Measurements from ENCODE around the gene GRM7. TPM values are rescaled to one million over a fixed set of nuclear protein-coding genes. Genes with fewer than 3 reads are reported as not detected.

The GRM7 gene
- total RNA-seq, 3 donors from 2014 or later, result 0.59 to 1.3 (median 1.1) TPM

- TF ChIP-seq, protein P1, sequence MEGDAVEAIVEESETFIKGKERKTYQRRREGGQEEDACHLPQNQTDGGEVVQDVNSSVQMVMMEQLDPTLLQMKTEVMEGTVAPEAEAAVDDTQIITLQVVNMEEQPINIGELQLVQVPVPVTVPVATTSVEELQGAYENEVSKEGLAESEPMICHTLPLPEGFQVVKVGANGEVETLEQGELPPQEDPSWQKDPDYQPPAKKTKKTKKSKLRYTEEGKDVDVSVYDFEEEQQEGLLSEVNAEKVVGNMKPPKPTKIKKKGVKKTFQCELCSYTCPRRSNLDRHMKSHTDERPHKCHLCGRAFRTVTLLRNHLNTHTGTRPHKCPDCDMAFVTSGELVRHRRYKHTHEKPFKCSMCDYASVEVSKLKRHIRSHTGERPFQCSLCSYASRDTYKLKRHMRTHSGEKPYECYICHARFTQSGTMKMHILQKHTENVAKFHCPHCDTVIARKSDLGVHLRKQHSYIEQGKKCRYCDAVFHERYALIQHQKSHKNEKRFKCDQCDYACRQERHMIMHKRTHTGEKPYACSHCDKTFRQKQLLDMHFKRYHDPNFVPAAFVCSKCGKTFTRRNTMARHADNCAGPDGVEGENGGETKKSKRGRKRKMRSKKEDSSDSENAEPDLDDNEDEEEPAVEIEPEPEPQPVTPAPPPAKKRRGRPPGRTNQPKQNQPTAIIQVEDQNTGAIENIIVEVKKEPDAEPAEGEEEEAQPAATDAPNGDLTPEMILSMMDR (IDR thresholded peaks at IDR 0.05), result peak in 1 of 3 donors; percentile 26
- no peak for TF ChIP-seq POLR2AphosphoS5 (IDR thresholded peaks at IDR 0.05)
- Histone ChIP-seq H3K36me3 (no peaks in the 10 kb centered on the region), H3K4me3 (no peak overlapping the region), H3K9me3 (peaks cover 4 to 9% of the 10 kb centered on the region in 2 donors), H3K4me1 (no peaks in the 10 kb centered on the region), H3K27me3 (no peaks in the 10 kb centered on the region), H3K27ac (no peak overlapping the region)
- no peak for DNase-seq (ENCODE audit: low spot score in 2 of 2)
- intact Hi-C loops (cut with DNase I; ENCODE audit: low total_unique reads), result no loop called here
Observed at GRCh38 chr3:6994081-6994668, 133.3 kb downstream of the GRM7 start.

GRCh38 chr3:7000501-7000900 is 139.6 kb downstream of the GRM7 start:
- intact Hi-C loops (cut with DNase I; ENCODE audit: low total_unique reads), result no loop called here
- H3K36me3 ChIP-seq, result no peaks in the 10 kb centered on the region
- H3K27me3 ChIP-seq, result no peaks in the 10 kb centered on the region
- peaks cover 4 to 9% of the 10 kb centered on the region in 2 donors for H3K9me3 ChIP-seq
- no peak for DNase-seq (ENCODE audit: low spot score in 2 of 2)
- no peaks in the 10 kb centered on the region for H3K4me1 ChIP-seq
- H3K4me3 ChIP-seq, result no peak overlapping the region
- no peak overlapping the region for H3K27ac ChIP-seq
- TF ChIP-seq POLR2AphosphoS5 (IDR thresholded peaks at IDR 0.05) (no peak), POLR2A (IDR thresholded peaks at IDR 0.05) (no peak)
- TF ChIP-seq, protein P1 (IDR thresholded peaks at IDR 0.05), result no peak

- Histone ChIP-seq H3K27ac (no peak overlapping the region), H3K4me3 (no peak overlapping the region), H3K9me3 (peaks cover 4 to 9% of the 10 kb centered on the region in 2 donors), H3K4me1 (no peaks in the 10 kb centered on the region), H3K27me3 (no peaks in the 10 kb centered on the region), H3K36me3 (no peaks in the 10 kb centered on the region)
- no peak for DNase-seq (ENCODE audit: low spot score in 2 of 2)
- TF ChIP-seq, protein P1 (IDR thresholded peaks at IDR 0.05), result no peak
- TF ChIP-seq POLR2AphosphoS5 (IDR thresholded peaks at IDR 0.05), result no peak
- no peak for TF ChIP-seq POLR2A (IDR thresholded peaks at IDR 0.05)
- intact Hi-C loops (cut with DNase I; ENCODE audit: low total_unique reads), result no loop called here
Observed at GRCh38 chr3:7001370-7001769, 140.5 kb downstream of the GRM7 start.

DNA sequence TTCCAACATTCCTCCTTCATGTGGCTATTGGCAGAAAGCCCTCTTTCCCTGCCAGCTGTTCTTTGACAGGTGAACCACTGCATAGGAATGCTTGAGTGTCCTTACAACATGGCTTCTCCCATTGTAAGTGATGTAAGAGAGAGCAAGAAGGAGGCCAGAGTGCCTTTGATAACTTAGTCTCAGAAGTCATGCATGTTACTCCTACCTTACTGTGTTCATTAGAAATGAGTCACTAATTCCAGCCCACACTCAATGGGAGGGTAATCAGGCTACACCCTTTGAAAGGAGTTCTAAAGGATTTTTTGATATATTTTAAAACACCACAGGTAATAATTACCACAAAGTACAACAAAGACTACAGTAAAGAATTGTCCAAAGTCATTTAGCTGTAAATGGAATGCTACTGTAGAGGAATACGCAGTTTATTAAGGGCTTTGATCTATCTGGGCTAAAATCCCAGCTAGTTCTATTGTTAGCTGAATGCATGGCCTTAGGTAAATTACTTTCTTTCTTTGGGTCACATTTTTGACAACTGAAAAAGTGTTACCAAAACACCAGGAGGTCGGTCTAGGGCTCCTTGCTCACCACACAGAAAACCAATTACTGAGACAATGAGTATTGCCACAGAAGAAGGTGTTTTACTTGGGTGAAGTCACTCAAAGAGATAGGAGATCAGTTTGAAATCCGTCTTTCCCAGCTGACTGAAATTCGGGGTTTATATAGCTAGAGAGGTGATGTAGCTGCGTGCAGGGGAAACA is 154.9 kb downstream of the GRM7 start:
- no peak overlapping the region for H3K27ac ChIP-seq
- no peaks in the 10 kb centered on the region for H3K36me3 ChIP-seq
- H3K4me3 ChIP-seq, result no peak overlapping the region
- DNase-seq (ENCODE audit: low spot score in 2 of 2), result no peak
- no peaks in the 10 kb centered on the region for H3K4me1 ChIP-seq
- TF ChIP-seq POLR2A (IDR thresholded peaks at IDR 0.05) (no peak), POLR2AphosphoS5 (IDR thresholded peaks at IDR 0.05) (no peak)
- TF ChIP-seq, protein P1 (IDR thresholded peaks at IDR 0.05), result no peak
- intact Hi-C loops (cut with DNase I; ENCODE audit: low total_unique reads), result no loop called here
- no peaks in the 10 kb centered on the region for H3K27me3 ChIP-seq
- peaks cover 0 to 5% of the 10 kb centered on the region in 2 donors for H3K9me3 ChIP-seq

DNA sequence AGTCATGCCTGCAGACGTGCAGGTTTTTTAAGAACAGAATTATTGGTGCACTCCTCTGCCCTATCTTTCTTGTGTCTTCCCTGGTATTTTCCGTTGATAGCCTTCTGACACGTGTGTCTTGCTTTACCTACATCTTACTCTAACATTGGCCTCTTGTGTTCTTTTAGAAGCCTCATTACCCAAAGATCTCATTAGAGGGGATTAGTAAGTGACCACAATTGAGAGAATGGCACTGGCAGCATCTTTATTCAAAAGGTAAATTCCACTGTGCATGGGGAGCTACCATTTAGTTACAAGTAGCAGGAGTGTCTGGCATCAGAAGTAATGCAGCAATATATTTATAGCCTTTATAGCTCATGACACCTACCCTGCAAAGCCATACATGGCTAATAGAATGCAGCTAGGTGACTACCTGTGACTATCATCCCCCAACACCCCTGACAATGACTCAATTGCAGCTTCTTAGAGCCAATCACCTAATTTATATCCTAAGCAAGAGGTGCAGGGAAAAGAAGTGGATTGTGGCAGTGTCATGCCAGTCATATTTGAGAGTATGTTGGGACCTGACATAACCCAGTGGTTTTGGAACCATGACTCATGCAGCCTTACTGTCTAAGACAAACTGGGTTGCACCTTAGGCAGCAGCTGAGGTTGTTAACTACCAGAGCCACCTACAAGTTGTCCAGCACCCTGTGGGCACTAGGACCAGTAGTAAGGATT is 164.8 kb downstream of the GRM7 start:
- Histone ChIP-seq H3K4me1 (no peaks in the 10 kb centered on the region), H3K36me3 (no peaks in the 10 kb centered on the region), H3K9me3 (no peaks in the 10 kb centered on the region), H3K27ac (no peak overlapping the region), H3K4me3 (no peak overlapping the region), H3K27me3 (no peaks in the 10 kb centered on the region)
- DNase-seq (ENCODE audit: low spot score in 2 of 2), result no peak
- TF ChIP-seq POLR2A (IDR thresholded peaks at IDR 0.05) (no peak), POLR2AphosphoS5 (IDR thresholded peaks at IDR 0.05) (no peak)
- TF ChIP-seq, protein P1 (IDR thresholded peaks at IDR 0.05), result no peak
- intact Hi-C loops (cut with DNase I; ENCODE audit: low total_unique reads), result no loop called here
